Stimulated activated CD4-positive, alpha-beta T cell treated with anti-CD3 and anti-CD28 coated beads, Interleukin-4, amount 100 ng/mL, for 48 hours (primary cell): ENCODE results near the gene COX4I1.

Source experiments
- DNase-seq, 2 donors: peaks; one replicate each; pipeline ENCODE4 v3.0.0-alpha.2; 2020; ENCODE audit warnings: low read depth in 2 of 2

COX4I1 gene

DNA sequence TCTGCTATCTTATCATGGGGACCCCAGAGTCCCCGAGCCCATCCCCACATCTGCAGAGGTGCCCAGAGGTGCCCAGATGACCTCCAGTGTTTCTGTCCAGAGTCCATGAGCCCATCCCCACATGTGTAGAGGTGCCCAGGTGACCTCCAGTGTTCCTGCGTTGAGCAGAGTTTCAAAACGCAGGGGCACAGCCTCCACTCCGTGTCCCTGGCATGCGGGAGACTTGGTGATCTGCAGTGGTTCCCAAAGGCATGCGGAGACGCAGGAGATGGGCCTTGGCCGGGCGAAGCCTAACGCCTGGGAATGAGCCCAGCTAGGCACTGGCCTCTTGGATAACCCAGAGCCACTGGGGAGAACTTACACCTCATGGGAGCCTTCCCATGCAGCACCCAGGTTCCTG, 41.3 kb downstream of the COX4I1 start:
- no peak for DNase-seq

DNA sequence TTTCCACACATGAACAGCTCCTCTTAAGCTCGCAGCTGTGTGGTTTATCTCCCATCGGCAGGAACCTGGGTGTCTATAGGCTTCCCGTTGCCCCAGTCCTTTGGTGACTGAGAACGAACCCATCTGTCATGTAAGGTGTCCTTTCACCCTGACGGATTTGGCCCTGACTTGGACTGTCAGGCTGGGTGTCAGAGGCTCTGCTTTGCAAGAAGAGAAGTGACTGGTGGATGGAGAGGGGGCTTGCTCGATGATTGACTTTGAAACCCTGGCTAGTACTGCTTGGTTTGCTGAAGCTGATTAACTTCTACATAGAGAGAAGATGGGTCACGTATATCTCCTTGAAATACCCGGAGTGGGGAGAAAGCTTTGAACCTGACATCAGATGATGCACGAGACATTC, 42.9 kb downstream of the COX4I1 start:
- DNase-seq: no peak

DNA sequence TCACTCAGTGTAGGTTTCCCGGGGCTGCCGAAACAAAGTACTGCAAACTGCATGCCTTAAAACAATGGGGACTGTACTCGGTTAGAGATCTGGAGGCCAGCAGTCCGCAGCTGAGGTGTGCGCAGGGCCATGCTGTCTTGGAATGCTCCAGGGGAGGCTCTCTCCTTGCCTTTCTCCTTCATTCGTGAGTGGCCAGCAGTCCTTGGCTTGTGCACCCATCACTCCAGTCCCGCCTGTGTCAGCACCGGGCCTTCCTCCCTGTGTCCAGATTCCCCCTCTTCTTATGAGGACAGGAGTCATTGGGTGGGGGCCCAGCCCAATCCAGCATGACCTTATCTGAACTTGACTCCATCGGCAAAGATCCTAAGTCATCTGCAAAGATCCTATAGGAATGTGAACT, 43.4 kb downstream of the COX4I1 start:
- DNase-seq: no peak

DNA sequence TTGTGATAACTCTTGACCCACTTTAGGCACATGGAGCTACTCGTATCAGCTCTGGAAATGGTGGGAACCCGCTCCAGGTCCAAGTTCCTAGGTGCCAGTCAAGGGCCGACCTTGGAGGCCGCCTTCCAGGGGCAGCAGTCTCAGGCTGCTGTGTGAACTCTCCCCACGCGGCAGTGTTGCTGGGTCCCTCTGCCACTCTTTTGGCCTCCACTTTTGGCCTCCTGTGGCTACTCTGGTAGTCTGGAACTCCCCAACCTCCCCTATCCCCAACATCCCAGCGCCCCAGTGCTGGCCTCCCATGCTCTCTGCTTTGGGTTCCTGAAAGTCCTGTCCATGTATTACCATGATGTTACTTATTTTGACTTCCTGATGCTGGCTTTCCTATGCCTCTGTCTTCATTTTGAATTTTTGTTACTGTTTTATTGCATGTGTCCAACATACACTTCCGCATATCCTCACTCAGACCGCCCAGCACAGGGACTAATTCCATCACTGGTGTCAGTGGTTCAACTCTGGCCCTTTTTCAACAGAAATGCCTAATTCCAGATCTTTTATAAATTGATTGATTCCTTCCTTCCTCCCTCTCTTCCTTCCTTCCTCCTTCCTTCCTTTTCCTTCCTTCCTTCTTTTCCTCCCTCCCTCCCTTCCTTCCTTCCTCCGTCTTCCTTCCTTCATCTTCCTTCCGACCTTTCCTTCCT, 44.1 kb downstream of the COX4I1 start:
- no peak for DNase-seq

DNA sequence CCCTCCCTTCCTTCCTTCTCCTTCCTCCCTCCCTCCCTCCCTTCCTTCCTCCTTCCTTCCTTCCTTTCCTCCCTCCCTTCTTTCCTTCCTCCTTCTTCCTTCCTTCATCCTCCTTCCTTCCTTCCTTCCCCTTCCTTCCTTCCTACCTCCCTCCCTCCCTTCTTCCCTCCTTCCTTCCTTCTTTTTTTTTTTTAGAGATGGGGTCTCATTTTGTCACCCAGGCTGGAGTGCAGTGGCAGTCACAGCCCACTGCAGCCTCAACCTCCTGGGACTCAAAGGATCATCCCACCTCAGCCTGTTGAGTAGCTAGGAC, 44.6 kb downstream of the COX4I1 start:
- no peak for DNase-seq

DNA sequence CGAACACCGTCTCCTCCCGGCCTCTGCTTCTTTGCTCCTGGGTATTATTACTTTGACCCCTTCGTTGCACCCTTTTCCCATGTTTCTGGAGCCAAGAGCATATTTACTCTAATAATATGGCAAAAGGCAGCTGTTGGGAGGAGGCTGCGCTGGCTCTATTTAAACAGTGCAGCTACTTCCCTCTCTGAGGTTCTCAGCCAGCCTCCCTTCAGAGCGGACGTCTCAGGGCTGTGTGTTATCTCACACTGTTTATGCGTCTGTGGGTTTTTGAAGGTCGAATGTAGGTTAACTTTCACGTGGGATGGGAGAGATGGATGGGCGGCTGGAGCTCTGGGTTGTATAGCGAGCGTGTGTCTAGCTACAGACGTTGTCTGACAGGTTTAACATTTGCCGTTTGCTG, 45.3 kb downstream of the COX4I1 start:
- DNase-seq: no peak

DNA sequence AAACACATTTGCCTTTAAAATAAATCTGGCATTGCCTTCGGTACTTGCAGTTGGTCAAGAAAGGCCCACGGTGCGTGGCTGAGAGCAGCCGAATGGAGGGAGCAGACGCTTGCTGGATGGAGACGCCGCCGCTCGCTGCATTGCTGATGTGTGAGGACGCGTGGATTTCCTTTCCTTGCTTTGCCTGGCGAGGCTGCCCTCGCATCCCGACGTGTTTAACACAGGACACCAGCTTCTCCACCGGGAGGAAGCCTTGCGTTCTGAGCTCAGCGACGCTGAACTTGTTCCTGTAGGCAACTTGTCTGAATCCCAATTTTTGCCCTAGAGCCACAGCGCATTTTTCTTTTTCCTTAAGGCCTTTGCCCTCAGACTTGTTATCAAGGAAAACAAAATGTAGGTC, 45.8 kb downstream of the COX4I1 start:
- DNase-seq: no peak

DNA sequence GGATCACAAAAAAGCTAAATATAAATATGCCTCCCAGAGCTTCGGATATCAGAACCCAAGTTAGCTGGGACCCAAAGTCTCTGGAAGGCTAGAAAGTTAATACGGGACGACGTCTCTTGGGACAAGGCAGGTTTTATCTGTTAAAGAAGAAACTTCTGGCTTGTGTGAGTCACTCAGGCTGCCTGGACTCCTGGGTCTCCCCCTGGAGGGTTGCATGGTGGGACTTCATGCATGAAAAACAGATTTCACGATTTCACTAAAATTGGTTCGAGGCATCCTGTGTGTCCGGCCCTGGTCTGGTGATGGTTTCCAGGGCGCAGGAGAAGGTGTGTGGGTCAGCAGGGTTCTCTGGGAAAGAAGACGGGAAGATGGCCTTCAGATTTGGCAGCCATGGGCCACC, 47.0 kb downstream of the COX4I1 start:
- DNase-seq: no peak

DNA sequence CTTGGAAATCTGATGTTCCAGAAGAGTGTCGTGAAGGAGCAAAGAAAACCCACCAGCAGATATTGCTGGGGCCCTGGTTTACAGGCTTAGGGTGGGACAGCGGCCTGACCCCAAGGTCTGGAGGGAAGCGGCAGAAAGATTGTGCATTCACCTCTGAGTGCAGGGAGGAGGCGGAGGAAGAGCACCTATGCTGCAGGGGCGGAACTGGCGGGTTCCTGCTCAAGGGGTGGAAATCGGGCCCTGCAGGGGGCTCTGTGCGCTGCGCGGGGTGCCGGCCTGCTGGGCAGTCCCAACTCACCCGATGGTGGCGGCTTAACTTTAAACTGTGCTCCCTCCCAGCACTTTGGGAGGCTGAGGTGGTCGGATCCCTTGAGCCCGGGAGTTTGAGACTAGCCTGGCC, 47.5 kb downstream of the COX4I1 start:
- no peak for DNase-seq

DNA sequence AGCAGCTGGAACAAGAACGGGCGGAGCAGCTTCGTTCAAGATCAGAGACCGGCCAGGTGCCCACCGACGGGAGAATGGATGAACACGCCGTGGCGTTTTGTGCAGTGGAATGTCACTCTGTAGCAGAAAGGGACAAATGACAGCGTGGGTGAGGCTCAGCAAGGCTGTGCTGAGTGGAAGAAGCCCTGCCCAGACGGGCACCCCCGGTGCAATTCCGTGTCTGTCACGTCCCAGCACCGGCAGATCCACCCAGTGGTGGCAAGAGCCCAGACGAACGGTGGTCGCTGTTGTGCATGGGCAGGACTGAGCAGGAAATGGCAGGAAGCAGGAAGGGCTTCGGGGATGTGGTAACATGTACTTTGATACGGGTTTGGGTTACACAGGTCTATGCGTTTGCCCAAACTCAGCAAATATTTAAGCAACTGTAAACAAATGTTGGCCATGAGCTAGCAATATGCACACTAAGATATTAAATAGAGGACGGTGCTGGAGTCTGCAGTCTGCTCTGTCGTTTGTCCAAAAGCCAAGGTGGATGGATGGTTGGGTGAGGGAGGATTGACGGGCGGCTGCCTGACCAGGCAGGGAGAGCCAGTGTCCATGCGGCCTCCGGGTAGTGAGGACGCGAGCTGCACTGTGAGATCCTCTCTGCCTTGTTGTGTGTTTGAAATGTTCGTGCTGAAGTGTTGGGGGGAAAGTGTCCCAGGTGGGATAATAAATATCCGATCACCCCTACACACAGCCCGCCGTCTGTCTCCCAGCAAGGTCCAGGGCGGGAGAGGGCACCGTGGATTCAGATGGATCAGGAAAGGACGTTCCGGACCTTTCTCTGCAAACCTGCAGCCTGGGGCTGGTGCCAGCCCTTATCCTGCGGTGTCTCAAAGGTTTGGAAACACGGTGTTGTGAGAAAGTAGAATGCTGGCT, 48.4 kb downstream of the COX4I1 start:
- no peak for DNase-seq

DNA sequence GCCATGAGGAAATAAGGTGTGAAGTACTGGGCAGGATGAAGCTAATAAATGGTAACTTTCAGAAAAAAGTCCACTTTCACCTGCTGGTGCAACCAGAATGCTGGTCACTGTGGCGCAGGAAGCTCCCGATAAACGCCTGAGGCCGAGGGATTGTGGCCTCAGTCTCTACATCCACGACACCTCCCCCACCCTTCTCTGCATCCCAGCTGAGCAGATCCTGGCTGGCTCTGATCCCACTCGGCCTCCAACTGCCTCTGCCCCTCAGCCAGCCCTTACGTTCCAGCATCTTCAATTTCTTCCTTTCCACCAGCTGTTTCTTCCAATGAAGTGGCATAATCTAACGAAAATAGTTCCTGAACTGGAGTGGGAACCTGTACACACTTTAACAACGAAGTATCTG, 49.5 kb downstream of the COX4I1 start:
- DNase-seq: no peak

DNA sequence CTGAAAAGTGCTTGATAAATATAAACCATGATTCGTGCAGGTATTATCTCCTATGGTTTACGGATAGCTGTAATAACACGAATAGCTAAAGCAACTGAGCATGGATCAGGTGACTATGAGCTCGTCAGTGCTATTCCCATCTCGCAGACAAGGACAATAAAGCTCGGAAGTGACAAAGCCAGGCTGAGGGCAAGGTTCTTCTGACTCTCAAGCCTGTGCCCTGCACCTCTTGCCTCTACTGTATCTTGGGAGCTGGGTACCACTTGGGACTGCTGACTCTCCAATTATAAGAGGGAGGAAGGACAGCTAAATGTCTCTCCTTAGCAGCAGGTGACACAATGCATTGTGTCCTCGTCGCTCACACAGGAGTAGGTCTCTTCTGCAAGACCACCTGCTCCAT, 49.9 kb downstream of the COX4I1 start:
- no peak for DNase-seq

DNA sequence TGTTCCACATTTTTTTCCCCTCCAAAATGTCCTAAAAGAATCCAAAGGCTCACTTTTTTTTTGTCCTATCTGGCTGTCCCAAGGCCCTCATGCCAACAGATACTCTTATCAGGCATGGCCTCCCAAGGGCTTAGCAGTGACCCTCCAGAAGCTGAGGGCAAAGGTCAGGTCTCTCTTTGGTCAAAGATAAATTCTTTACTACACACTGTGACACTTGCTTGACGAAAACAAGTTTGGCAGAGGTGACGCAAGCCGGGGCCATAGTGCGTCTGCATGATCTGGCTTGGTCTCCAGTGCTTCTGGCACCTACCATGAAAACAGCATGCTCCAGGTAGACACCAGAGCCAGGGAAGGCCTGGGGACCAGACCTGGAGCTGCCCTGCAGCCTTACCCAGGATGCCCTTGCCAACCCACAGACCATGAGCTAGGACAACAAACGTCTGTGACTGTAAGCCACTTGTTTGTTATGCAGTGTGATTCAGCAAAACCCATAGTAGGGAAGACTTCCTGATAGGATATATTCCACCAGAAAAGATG, 50.9 kb downstream of the COX4I1 start:
- no peak for DNase-seq

DNA sequence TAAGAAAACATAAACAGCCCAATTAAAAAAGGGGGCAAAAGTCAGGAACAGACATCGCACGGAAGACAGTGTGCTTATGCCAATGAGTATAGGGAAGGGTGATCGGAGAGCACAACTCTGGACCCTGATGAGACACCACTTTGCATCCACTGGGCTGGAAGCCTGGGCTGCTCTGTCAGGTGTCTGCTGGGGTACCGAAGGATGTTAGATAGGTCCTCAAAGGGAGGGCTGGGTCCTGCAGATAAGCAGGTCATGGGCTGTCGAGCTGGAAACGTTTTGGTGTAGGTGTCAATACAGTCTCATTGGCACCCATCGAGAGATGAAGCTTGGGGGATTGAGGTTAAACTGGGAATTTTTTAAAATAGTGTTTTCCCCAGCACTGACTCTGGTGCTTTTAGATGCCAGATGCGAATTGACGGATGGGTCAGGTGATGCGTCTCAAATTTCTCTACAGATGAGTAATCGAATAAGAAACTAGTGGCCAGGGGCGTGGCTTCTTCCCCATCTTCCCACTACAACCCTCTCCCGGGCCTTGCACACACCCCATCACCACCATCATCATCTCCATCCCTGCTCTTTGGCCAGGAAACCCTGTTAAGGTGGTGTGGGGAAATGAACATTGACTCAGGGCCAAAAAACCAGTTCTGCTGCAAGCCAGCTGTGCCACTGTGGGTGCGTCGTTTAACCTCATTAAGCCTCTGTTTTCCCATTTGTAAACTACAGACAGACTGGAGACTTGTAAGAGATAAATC, 51.7 kb downstream of the COX4I1 start:
- no peak for DNase-seq

DNA sequence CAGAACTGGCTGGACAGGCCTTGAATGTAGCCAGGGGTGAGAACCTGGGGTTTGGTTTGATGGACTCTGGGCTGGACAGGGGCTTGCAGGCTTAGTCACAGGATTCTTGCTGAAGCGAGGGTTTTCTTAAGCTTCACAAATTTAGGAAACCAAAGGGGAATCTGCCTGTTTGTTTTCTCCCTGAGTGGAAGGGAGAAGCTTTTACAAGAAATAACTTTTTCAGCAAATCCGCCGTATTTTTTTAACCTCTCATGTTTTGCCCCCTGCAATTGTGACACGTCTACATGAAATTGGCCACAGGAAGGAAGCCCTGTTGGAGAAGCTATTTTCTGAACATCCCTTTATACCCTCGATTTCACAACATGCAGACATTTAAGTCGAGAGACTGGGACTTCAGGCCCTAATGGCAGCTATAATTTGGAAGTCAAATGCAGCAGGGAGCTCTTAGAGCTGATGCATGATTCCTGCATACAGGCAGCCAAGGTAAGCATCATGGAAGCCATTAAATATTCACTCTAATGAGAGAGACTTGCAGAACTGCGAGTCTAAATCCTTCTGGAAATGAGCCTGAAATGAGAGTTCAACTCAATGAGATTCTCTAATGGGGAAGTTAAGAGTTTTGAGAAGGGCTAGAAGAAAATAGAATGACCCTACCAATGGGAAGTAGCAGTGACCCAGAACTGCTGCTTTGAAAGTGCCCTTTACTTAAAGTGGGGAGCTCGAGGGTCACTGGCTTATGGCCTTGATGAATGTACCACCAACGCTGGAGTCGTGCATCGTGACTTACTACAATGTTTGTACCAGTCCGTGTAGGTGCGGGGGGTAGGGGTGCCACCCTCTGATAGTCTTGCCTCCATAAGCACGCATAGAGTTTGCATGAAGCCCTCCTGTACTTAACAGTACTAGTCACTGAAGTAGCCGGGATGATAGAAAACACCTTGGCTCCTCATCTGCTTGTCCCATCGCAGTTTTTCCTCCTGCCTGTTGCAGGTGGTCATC, 54.4 kb downstream of the COX4I1 start:
- no peak for DNase-seq

DNA sequence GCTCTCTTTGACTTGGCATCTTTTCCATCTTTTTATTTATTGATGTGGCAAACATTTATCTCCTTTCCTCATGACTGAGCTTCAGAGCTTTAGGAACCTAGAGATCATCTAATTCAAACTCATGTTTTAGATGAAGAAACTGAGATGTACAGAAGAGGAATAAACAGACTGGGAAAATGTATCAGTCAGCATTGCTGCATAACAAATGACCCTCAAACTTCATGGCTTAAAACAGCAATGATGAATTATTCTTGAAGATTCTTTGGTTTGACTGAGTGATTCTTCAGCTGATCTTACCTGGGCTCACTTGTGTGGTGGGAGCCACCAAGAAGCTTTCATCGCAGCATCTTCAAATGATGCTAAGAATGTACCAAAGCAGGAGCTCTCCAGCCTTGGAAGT, 55.4 kb downstream of the COX4I1 start:
- DNase-seq: no peak

DNA sequence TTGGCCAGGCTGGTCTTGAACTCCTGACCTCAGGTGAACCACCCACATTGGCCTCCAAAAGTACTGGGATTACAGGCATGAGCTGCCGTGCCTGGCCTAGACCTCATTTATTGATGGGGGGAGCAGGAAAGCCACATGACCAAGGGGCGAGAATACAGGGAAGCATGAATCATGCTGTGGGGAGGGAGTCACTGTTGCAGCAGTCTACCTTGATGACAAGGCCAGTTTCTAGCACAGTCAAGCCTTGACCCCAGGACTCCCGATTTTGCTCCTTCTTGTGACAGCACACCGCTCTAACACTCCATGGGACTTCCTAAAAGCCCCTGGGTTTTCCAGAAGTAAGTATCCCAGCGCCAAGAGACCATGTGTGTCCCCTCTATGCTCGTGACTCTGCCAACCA, 56.6 kb downstream of the COX4I1 start:
- DNase-seq: no peak

DNA sequence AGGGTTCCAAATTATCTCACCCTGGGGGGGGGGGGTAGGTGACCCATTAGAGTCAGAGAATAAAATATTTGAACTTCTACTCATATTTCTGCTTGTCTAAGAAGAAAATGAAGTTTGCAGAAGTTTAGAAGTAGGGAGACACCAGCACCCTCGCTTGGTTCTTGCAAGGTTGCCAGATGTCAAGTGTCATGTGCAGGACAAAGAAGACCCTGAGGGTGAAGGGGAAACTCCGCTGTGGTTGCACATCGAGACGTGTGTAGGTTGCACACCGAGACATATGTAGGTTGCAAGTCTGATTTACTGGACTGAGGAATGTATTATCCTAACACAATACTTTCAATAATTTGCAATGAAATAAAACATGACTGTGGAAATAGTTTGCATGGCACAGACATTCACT, 57.1 kb downstream of the COX4I1 start:
- DNase-seq: no peak
